ENCODE data around the gene NADSYN1.

DNA sequence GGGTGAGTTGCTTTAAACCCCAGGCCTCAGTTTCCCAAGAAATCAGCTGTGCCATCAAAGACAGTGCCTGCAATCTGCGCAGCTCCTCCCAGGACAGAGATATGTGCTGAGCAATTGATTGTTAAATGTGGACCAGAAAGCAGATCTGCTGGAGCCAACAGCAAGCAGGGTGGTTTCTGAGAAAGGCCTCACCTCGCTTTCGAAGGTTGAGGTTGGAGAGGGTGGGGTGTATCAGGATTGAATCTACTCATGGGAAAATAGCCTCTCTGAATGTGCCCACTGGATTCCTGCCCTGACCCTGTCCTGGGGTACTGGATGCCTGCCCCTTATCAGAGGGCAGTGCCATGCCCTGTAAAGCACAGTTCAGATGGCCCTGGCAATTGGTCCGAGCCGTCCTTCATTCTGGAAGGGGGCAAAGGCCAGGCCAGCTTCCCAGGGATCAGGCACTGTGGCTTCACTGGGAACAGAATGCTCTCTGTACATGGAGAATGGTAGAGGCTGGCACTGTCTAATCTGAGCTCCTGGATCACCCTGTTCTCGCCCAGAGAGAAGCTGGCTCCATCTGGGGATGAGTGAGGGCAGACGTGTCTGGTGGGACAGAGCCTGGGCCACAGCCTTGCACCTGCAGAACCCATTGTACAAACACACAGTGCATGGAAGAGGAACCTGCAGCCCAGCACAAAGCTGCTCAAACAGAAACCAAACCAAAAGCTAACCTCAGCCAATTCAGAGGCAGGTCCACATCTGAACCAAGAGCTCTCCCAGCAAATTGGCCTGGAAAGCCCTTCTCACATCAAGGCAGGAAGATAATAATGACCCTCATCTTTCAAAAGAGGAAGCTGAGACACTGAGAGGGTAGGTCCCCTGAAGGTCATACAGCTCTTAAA is 20.0 kb upstream of the NADSYN1 start:
- TF ChIP-seq, protein P1, sequence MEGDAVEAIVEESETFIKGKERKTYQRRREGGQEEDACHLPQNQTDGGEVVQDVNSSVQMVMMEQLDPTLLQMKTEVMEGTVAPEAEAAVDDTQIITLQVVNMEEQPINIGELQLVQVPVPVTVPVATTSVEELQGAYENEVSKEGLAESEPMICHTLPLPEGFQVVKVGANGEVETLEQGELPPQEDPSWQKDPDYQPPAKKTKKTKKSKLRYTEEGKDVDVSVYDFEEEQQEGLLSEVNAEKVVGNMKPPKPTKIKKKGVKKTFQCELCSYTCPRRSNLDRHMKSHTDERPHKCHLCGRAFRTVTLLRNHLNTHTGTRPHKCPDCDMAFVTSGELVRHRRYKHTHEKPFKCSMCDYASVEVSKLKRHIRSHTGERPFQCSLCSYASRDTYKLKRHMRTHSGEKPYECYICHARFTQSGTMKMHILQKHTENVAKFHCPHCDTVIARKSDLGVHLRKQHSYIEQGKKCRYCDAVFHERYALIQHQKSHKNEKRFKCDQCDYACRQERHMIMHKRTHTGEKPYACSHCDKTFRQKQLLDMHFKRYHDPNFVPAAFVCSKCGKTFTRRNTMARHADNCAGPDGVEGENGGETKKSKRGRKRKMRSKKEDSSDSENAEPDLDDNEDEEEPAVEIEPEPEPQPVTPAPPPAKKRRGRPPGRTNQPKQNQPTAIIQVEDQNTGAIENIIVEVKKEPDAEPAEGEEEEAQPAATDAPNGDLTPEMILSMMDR (conservative IDR thresholded peaks at IDR 0.05; ENCODE audit: low read length), result no peak
- TF ChIP-seq EZH2phosphoT487 (IDR thresholded peaks at IDR 0.05; ENCODE audit: borderline replicate concordance, low read depth, low read length), result no peak
